GM12891 (cell line): ENCODE results near the gene STXBP5L.

Source experiments
- POLR2A ChIP-seq: IDR thresholded peaks from 2 replicates; pipeline ENCODE4 v1.6.1; 2011; ENCODE audit warnings: low read depth, low read length, control low read depth
- POLR2AphosphoS5 ChIP-seq: IDR thresholded peaks from 2 replicates; pipeline ENCODE4 v1.6.1; 2011; ENCODE audit warnings: low read depth, low read length, control low read depth
- TAF1 ChIP-seq: IDR thresholded peaks from 2 replicates; pipeline ENCODE4 v1.6.1; 2011; ENCODE audit warnings: low read depth, low read length, control low read depth

- no peak for TF ChIP-seq POLR2A
- no peak for TF ChIP-seq POLR2AphosphoS5
- TF ChIP-seq TAF1 = no peak
Observed at GRCh38 chr3:121111914-121112612, 204.1 kb downstream of the STXBP5L start.
